A673 (cell line): ENCODE measurements around the gene PCCA. TPM values are rescaled to one million over a fixed set of nuclear protein-coding genes. Genes with fewer than 3 reads are reported as not detected.

Experiments used
- BruUV-seq: library from RNA; stranded (reverse); fragments of 400-500 nt; replicated peaks from 2 replicates; lab custom pipeline; 2021; lab: Mats Ljungman, UMichigan
- CTCF ChIA-PET: fragments of 300-600 bp; sonication (Branson Sonifier 250); formaldehyde crosslinking; loops from one replicate; lab custom pipeline; 2022; ENCODE audit warnings: antibody characterized with exemption; lab: Charles Lee
- POLR2A ChIA-PET: fragments of 300-600 bp; sonication (Branson Sonifier 250); formaldehyde crosslinking; loops from one replicate; lab custom pipeline; 2022; ENCODE audit warnings: antibody characterized with exemption; ENCODE audit not compliant: low non-redundant PET; lab: Charles Lee
- DNase-seq: peaks from one replicate; pipeline ENCODE4 v3.0.0-alpha.2; 2015; ENCODE audit warnings: low spot score
- H3K27ac ChIP-seq: fragments of 200-600 bp; sonication (generic); 2 replicates; pipeline ENCODE4 v1.5.1; 2016; ENCODE audit warnings: mixed run types, low read depth, mild to moderate bottlenecking, mixed read lengths, antibody characterized with exemption, low read length; ENCODE audit not compliant: poor library complexity, severe bottlenecking
- H3K27me3 ChIP-seq: fragments of 200-600 bp; sonication (generic); replicated peaks from 2 replicates; pipeline ENCODE4 v1.6.1; 2017; ENCODE audit warnings: mixed run types, low read depth, mild to moderate bottlenecking, mixed read lengths, antibody characterized with exemption, low read length; ENCODE audit not compliant: insufficient read depth, poor library complexity
- H3K36me3 ChIP-seq: fragments of 200-600 bp; sonication (generic); 2 replicates; pipeline ENCODE4 v1.6.1; 2016; ENCODE audit warnings: mixed run types, mild to moderate bottlenecking, mixed read lengths, antibody characterized with exemption, low read length; ENCODE audit not compliant: insufficient read depth, poor library complexity, severe bottlenecking
- H3K4me1 ChIP-seq: fragments of 200-600 bp; sonication (generic); 2 replicates; pipeline ENCODE4 v1.6.1; 2017; ENCODE audit warnings: mixed run types, mild to moderate bottlenecking, mixed read lengths, antibody characterized with exemption, low read length; ENCODE audit not compliant: insufficient read depth, poor library complexity, severe bottlenecking
- H3K4me3 ChIP-seq: fragments of 200-600 bp; sonication (generic); 2 replicates; pipeline ENCODE4 v1.5.1; 2016; ENCODE audit warnings: low read depth, mixed run types, mild to moderate bottlenecking, mixed read lengths, low read length; ENCODE audit not compliant: poor library complexity, severe bottlenecking
- H3K9me3 ChIP-seq: fragments of 200-600 bp; sonication (generic); 2 replicates; pipeline ENCODE4 v1.6.1; 2016; ENCODE audit warnings: mixed run types, low read depth, mild to moderate bottlenecking, mixed read lengths, antibody characterized with exemption, low read length; ENCODE audit not compliant: poor library complexity, severe bottlenecking
- CTCF ChIP-seq: fragments of 300-800, 200-600 bp; sonication (generic); conservative IDR thresholded peaks from 2 replicates; pipeline ENCODE4 v1.5.1; 2017; ENCODE audit warnings: low read depth, mild to moderate bottlenecking, antibody characterized with exemption, low read length, moderate library complexity, mixed read lengths
- EZH2 ChIP-seq: fragments of 200-600 bp; sonication (generic); IDR thresholded peaks from 2 replicates; pipeline ENCODE4 v1.6.1; 2017; ENCODE audit warnings: borderline replicate concordance, low read depth, mild to moderate bottlenecking, mixed read lengths, antibody characterized with exemption, low read length; ENCODE audit not compliant: poor library complexity, severe bottlenecking
- intact Hi-C: fragments of 100-400 bp; cut with micrococcal nuclease; formaldehyde crosslinking; loops from one replicate; pipeline ENCODE4 v1.10.0; 2022; ENCODE audit not compliant: unreplicated experiment
- total RNA-seq: library from RNA; stranded (reverse); gene quantifications from 2 replicates; pipeline ENCODE4 v1.2.3, GENCODE V29; 2021

The PCCA gene
- total RNA-seq, 1 experiment from 2014 or later, result 93.0 TPM

- DNase-seq, result no peak
- ChIA-PET POLR2A (no interaction called here), CTCF (no interaction called here)
- peaks cover 41% of the 10 kb centered on the region for H3K4me1 ChIP-seq
- no peaks in the 10 kb centered on the region for H3K27me3 ChIP-seq
- H3K9me3 ChIP-seq, result no peaks in the 10 kb centered on the region
- no peak overlapping the region for H3K27ac ChIP-seq
- no peak for TF ChIP-seq EZH2
- no peak for TF ChIP-seq CTCF
- no peak overlapping the region for H3K4me3 ChIP-seq
- H3K36me3 ChIP-seq, result peaks cover 10% of the 10 kb centered on the region
- BruUV-seq, result no TSS peak
- intact Hi-C loops, result no loop called here
These were observed 310.6 kb downstream of the PCCA start for GRCh38 chr13:100399455-100399854.

GRCh38 chr13:100403675-100404074, 314.8 kb downstream of the PCCA start:
- Histone ChIP-seq H3K27ac (no peak overlapping the region), H3K27me3 (no peaks in the 10 kb centered on the region), H3K4me3 (no peak overlapping the region), H3K36me3 (peaks cover 19% of the 10 kb centered on the region), H3K4me1 (peaks cover 12% of the 10 kb centered on the region), H3K9me3 (peaks cover 13% of the 10 kb centered on the region)
- TF ChIP-seq EZH2 (no peak), CTCF (no peak)
- intact Hi-C loops, result no loop called here
- CTCF ChIA-PET, result no interaction called here
- POLR2A ChIA-PET, result interaction anchor here (0.8 kb wide), 1 partner anchor 890 kb away, joined by 3 read pairs; no protein-coding TSS in a partner anchor
- BruUV-seq, result no TSS peak
- no peak for DNase-seq

GRCh38 chr13:100409132-100409531, 320.2 kb downstream of the PCCA start:
- H3K36me3 ChIP-seq, result peaks cover 19% of the 10 kb centered on the region
- H3K4me3 ChIP-seq, result no peak overlapping the region
- intact Hi-C loops, result no loop called here
- H3K4me1 ChIP-seq, result no peaks in the 10 kb centered on the region
- H3K27me3 ChIP-seq, result no peaks in the 10 kb centered on the region
- CTCF ChIA-PET, result no interaction called here
- TF ChIP-seq CTCF, result no peak
- TF ChIP-seq EZH2, result no peak
- DNase-seq, result no peak
- H3K9me3 ChIP-seq, result peaks cover 34% of the 10 kb centered on the region
- no peak overlapping the region for H3K27ac ChIP-seq
- POLR2A ChIA-PET, result no interaction called here
- BruUV-seq, result no TSS peak
